IMR-90 (cell line): Measurements from ENCODE around the gene ATP2A3. TPM values are rescaled to one million over a fixed set of nuclear protein-coding genes. Genes with fewer than 3 reads are reported as not detected.

Source experiments
- ATAC-seq: fragments of 200-7000 bp; cut with Tn5 transposase; 2 replicates; pipeline ENCODE4 v1.9.1; 2020; ENCODE audit warnings: low read depth, mild to moderate bottlenecking, moderate library complexity
- BruUV-seq: library from RNA; stranded (reverse); fragments of 400-500 nt; replicated peaks from 2 replicates; lab custom pipeline; 2021; lab: Mats Ljungman, UMichigan
- CTCF ChIA-PET: fragments of 300-600 bp; formaldehyde crosslinking; extraction: SDS; loops from one replicate; lab custom pipeline; 2021; ENCODE audit warnings: antibody characterized with exemption; lab: Yijun Ruan, JAX
- POLR2A ChIA-PET: fragments of 300-600 bp; sonication (Branson Sonifier 250); formaldehyde crosslinking; loops from one replicate; lab custom pipeline; 2022; ENCODE audit warnings: antibody characterized with exemption; ENCODE audit not compliant: unreplicated experiment; lab: Charles Lee
- DNase-seq: peaks from one replicate; pipeline ENCODE4 v3.0.0; 2013
- H2AFZ ChIP-seq: replicated peaks from 2 replicates; pipeline ENCODE3; 2013; ENCODE audit warnings: low read length, mild to moderate bottlenecking; ENCODE audit not compliant: poor library complexity
- H2AK5ac ChIP-seq: 2 replicates; pipeline ENCODE4 v1.6.1; 2013; ENCODE audit warnings: low read depth, low read length, inconsistent platforms
- H2AK9ac ChIP-seq: replicated peaks from 2 replicates; pipeline ENCODE3; 2013; ENCODE audit warnings: mild to moderate bottlenecking, low read depth, low read length, moderate library complexity; ENCODE audit not compliant: poor library complexity
- H2BK120ac ChIP-seq: 2 replicates; pipeline ENCODE4 v1.6.1; 2013; ENCODE audit warnings: low read depth, low read length, inconsistent platforms
- H2BK15ac ChIP-seq: 3 replicates; pipeline ENCODE4 v1.6.1; 2013; ENCODE audit warnings: low read depth, low read length, inconsistent platforms
- H2BK20ac ChIP-seq: 2 replicates; pipeline ENCODE4 v1.6.1; 2013; ENCODE audit warnings: low read depth, mild to moderate bottlenecking, inconsistent platforms, low read length, moderate library complexity
- H2BK5ac ChIP-seq: 2 replicates; pipeline ENCODE4 v1.6.1; 2013; ENCODE audit warnings: mild to moderate bottlenecking, low read depth, low read length, inconsistent platforms; ENCODE audit not compliant: poor library complexity, severe bottlenecking
- H3K14ac ChIP-seq: replicated peaks from 2 replicates; pipeline ENCODE4 v1.6.1; 2013; ENCODE audit warnings: low read depth, low read length, inconsistent platforms
- H3K18ac ChIP-seq: 2 replicates; pipeline ENCODE4 v1.6.1; 2013; ENCODE audit warnings: low read depth, low read length, control low read depth
- H3K23ac ChIP-seq: 2 replicates; pipeline ENCODE4 v1.6.1; 2013; ENCODE audit warnings: low read depth, low read length, inconsistent platforms
- H3K27ac ChIP-seq: 2 replicates; pipeline ENCODE4 v1.5.1; 2013; ENCODE audit warnings: mild to moderate bottlenecking, control low read depth, low read length; ENCODE audit not compliant: insufficient read depth
- H3K27me3 ChIP-seq: 2 replicates; pipeline ENCODE4 v1.6.1; 2013; ENCODE audit warnings: low read length; ENCODE audit not compliant: control insufficient read depth, insufficient read depth
- H3K36me3 ChIP-seq: 2 replicates; pipeline ENCODE4 v1.6.1; 2013; ENCODE audit warnings: low read length, mixed read lengths; ENCODE audit not compliant: control insufficient read depth, insufficient read depth
- H3K4ac ChIP-seq: 2 replicates; pipeline ENCODE4 v1.6.1; 2013; ENCODE audit warnings: low read depth, low read length, inconsistent platforms
- H3K4me1 ChIP-seq: 2 replicates; pipeline ENCODE4 v1.6.1; 2013; ENCODE audit warnings: low read length, mixed read lengths; ENCODE audit not compliant: control insufficient read depth, insufficient read depth
- H3K4me2 ChIP-seq: 2 replicates; pipeline ENCODE4 v1.6.1; 2013; ENCODE audit warnings: low read depth, mild to moderate bottlenecking, control low read depth, low read length, moderate library complexity
- H3K4me3 ChIP-seq: 2 replicates; pipeline ENCODE4 v1.5.1; 2013; ENCODE audit warnings: low read depth, mild to moderate bottlenecking, control low read depth, low read length, moderate library complexity; ENCODE audit not compliant: insufficient read depth
- H3K56ac ChIP-seq: 2 replicates; pipeline ENCODE4 v1.6.1; 2013; ENCODE audit warnings: low read length, inconsistent platforms; ENCODE audit not compliant: insufficient read depth; ENCODE audit errors: extremely low read depth
- H3K79me1 ChIP-seq, 2 experiments: 2 replicates each; pipeline ENCODE4 v1.6.1; 2013; ENCODE audit warnings: low read length in 2 of 2, inconsistent platforms in 1 of 2, low read depth in 1 of 2
- H3K9ac ChIP-seq: 2 replicates; pipeline ENCODE4 v1.6.1; 2013; ENCODE audit warnings: low read depth, low read length, control low read depth
- H3K9me1 ChIP-seq: 2 replicates; pipeline ENCODE4 v1.6.1; 2013; ENCODE audit warnings: low read length, inconsistent platforms; ENCODE audit not compliant: insufficient read depth
- H3K9me3 ChIP-seq: 2 replicates; pipeline ENCODE4 v1.6.1; 2013; ENCODE audit warnings: low read length; ENCODE audit not compliant: control insufficient read depth, insufficient read depth
- H4K20me1 ChIP-seq: 2 replicates; pipeline ENCODE4 v1.6.1; 2013; ENCODE audit warnings: low read length, inconsistent platforms; ENCODE audit not compliant: insufficient read depth
- H4K5ac ChIP-seq: 2 replicates; pipeline ENCODE4 v1.6.1; 2013; ENCODE audit warnings: mild to moderate bottlenecking, low read depth, low read length, control low read depth
- H4K8ac ChIP-seq, 2 experiments: 2 replicates each; pipeline ENCODE4 v1.6.1; 2013; ENCODE audit warnings: low read depth in 2 of 2, low read length in 2 of 2, control low read depth in 1 of 2, inconsistent platforms in 1 of 2
- H4K91ac ChIP-seq: 2 replicates; pipeline ENCODE4 v1.6.1; 2013; ENCODE audit warnings: low read depth, low read length, inconsistent platforms; ENCODE audit not compliant: insufficient read depth
- BHLHE40 ChIP-seq: fragments of 150-350 bp; IDR thresholded peaks from 2 replicates; pipeline ENCODE4 v1.6.1; 2016; ENCODE audit warnings: mild to moderate bottlenecking, low read depth, low read length
- CEBPB ChIP-seq: IDR thresholded peaks from 2 replicates; pipeline ENCODE4 v1.6.1; 2012; ENCODE audit warnings: low read depth, low read length, improper control_type of control experiment
- ELK1 ChIP-seq: fragments of 150-350 bp; IDR thresholded peaks from 2 replicates; pipeline ENCODE4 v1.6.1; 2016; ENCODE audit warnings: low read depth, mild to moderate bottlenecking, low read length, moderate library complexity, borderline replicate concordance
- FOS ChIP-seq: fragments of 150-350 bp; IDR thresholded peaks from 2 replicates; pipeline ENCODE4 v1.6.1; 2016; ENCODE audit warnings: low read depth, low read length
- MAFK ChIP-seq: IDR thresholded peaks from 2 replicates; pipeline ENCODE4 v1.6.1; 2012; ENCODE audit warnings: low read depth, low read length, improper control_type of control experiment
- MXI1 ChIP-seq: IDR thresholded peaks from 2 replicates; pipeline ENCODE4 v1.6.1; 2012; ENCODE audit warnings: low read depth, mild to moderate bottlenecking, low read length, moderate library complexity, borderline replicate concordance
- NFE2L2 ChIP-seq: fragments of 150-350 bp; IDR thresholded peaks from 2 replicates; pipeline ENCODE4 v1.6.1; 2016; ENCODE audit warnings: low read depth, mild to moderate bottlenecking, low read length
- POLR2A ChIP-seq: IDR thresholded peaks from 2 replicates; pipeline ENCODE4 v1.6.1; 2012; ENCODE audit warnings: mild to moderate bottlenecking, low read depth, low read length
- RAD21 ChIP-seq: IDR thresholded peaks from 2 replicates; pipeline ENCODE4 v1.6.1; 2012; ENCODE audit warnings: low read length, improper control_type of control experiment
- RCOR1 ChIP-seq: IDR thresholded peaks from 2 replicates; pipeline ENCODE4 v1.6.1; 2012; ENCODE audit warnings: mild to moderate bottlenecking, low read length, improper control_type of control experiment; ENCODE audit not compliant: insufficient replicate concordance
- RFX5 ChIP-seq: IDR thresholded peaks from 2 replicates; pipeline ENCODE4 v1.8.0; 2012; ENCODE audit warnings: low read depth, mild to moderate bottlenecking, low read length, moderate library complexity
- SMC3 ChIP-seq: fragments of 150-350 bp; IDR thresholded peaks from 2 replicates; pipeline ENCODE4 v1.6.1; 2016; ENCODE audit warnings: low read depth, mild to moderate bottlenecking, antibody characterized with exemption, low read length, moderate library complexity
- USF2 ChIP-seq: fragments of 150-350 bp; IDR thresholded peaks from 2 replicates; pipeline ENCODE4 v1.6.1; 2017; ENCODE audit warnings: mild to moderate bottlenecking, antibody characterized with exemption, low read length, low read depth
- WGBS, 2 experiments: methylation state at CpG; one replicate each; pipeline versions ENCODE4 v1.1.5 to v1.1.7; 2013; ENCODE audit warnings: missing lambda C conversion rate in 2 of 2; ENCODE audit not compliant: insufficient read length in 1 of 2; ENCODE audit errors: extremely low coverage in 2 of 2; 5-methylcytosine and 5-hydroxymethylcytosine counted together
- dilution Hi-C: fragments of 300-500 bp; cut with HindIII; formaldehyde crosslinking; loops from one replicate; pipeline ENCODE4 v1.14.3; 2018; ENCODE audit warnings: low sequenced_read_pairs; ENCODE audit not compliant: unreplicated experiment
- in situ Hi-C: fragments of 300-500 bp; cut with MboI; formaldehyde crosslinking; loops from 3 replicates; pipeline ENCODE4 v1.14.3; 2019; ENCODE audit warnings: low sequenced_read_pairs, inconsistent platforms, mixed read lengths
- intact Hi-C: fragments of 100-400 bp; cut with micrococcal nuclease; formaldehyde crosslinking; loops from 2 replicates; pipeline ENCODE4 v1.10.0; 2022
- polyA plus RNA-seq, 3 experiments: library from polyadenylated mRNA; depleted of rRNA; stranded (reverse); fragments of >200 nt; gene quantifications; 2 replicates each; pipeline ENCODE4 v1.2.3, GENCODE V29; 2012; ENCODE audit warnings: low replicate concordance in 1 of 3
- total RNA-seq: library from RNA; depleted of rRNA; stranded (reverse); fragments of >200 nt; gene quantifications from 2 replicates; pipeline ENCODE4 v1.2.3, GENCODE V29; 2012

Gene ATP2A3
- total and polyA plus RNA-seq, 2 of the 4 experiments (the other 2 are of a cell fraction), result 0.18 to 0.63 TPM

- Histone ChIP-seq H2AFZ (no peak overlapping the region), H3K4me3 (no peak overlapping the region), H3K36me3 (no peaks in the 10 kb centered on the region), H3K56ac (no peak overlapping the region), H2BK15ac (no peak overlapping the region), H4K20me1 (no peaks in the 10 kb centered on the region), H3K14ac (no peak overlapping the region), H4K91ac (no peak overlapping the region), H2BK120ac (no peak overlapping the region), H2BK20ac (no peak overlapping the region), H3K23ac (no peak overlapping the region), H3K4ac (no peak overlapping the region), H3K27me3 (peaks cover 5% of the 10 kb centered on the region; the same call in 1 of the 2 replicates), H3K9ac (no peak overlapping the region), H2AK9ac (no peak overlapping the region), H3K4me2 (no peak overlapping the region), H3K9me1 (no peaks in the 10 kb centered on the region), H2AK5ac (no peak overlapping the region), H3K79me1 (no peaks in the 10 kb centered on the region), H3K27ac (no peak overlapping the region), H4K8ac (no peak overlapping the region), H3K9me3 (no peaks in the 10 kb centered on the region), H3K4me1 (peaks cover 3% of the 10 kb centered on the region; the same call in 1 of the 2 replicates), H3K18ac (no peak overlapping the region), H4K5ac (no peak overlapping the region), H2BK5ac (no peak overlapping the region)
- dilution Hi-C loops (no loop called here), in situ Hi-C loops (no loop called here), intact Hi-C loops (no loop called here)
- WGBS, 2 experiments, result no CpG with 5 or more reads among the region's 16 CpGs
- BruUV-seq, result no TSS peak
- TF ChIP-seq USF2, result no peak
- TF ChIP-seq RFX5, result no peak
- TF ChIP-seq FOS, result no peak
- TF ChIP-seq POLR2A, result no peak
- TF ChIP-seq RAD21, result no peak
- no peak for TF ChIP-seq RCOR1
- TF ChIP-seq NFE2L2, result no peak
- TF ChIP-seq ELK1, result no peak
- no peak for TF ChIP-seq BHLHE40
- TF ChIP-seq MXI1, result no peak
- TF ChIP-seq MAFK, result no peak
- no peak for TF ChIP-seq CEBPB
- TF ChIP-seq SMC3, result no peak
- CTCF ChIA-PET, result no interaction called here
- ATAC-seq (no peak), DNase-seq (no peak)
- POLR2A ChIA-PET, result interaction anchor here (0.5 kb wide), 1 partner anchor 21 kb away, joined by 10 read pairs; no protein-coding TSS in a partner anchor
These were observed 35.8 kb downstream of the ATP2A3 start for GRCh38 chr17:3928406-3928805.
